Large intestine (tissue), 3 donors: ENCODE results near the gene RPL32. TPM values are rescaled to one million over a fixed set of nuclear protein-coding genes. Genes with fewer than 3 reads are reported as not detected.
"Not testable (repeated sequence)": the region's sequence is repeated elsewhere in the genome, so short reads cannot be mapped to it uniquely, and the experiment has no call there.

Experiments
- DNase-seq, 2 donors: peaks; one replicate each; pipeline versions ENCODE4 v3.0.0 to v3.0.0-alpha.2; 2013
- H3K27ac ChIP-seq: one replicate; pipeline ENCODE4 v1.5.1; 2013; ENCODE audit warnings: low read length
- H3K27me3 ChIP-seq: 2 replicates; pipeline ENCODE4 v1.6.1; 2013; ENCODE audit warnings: low read length; ENCODE audit not compliant: control insufficient read depth, insufficient read depth
- H3K36me3 ChIP-seq: 2 replicates; pipeline ENCODE4 v1.6.1; 2013; ENCODE audit warnings: low read length; ENCODE audit not compliant: control insufficient read depth, insufficient read depth
- H3K4me1 ChIP-seq: one replicate; pipeline ENCODE4 v1.6.1; 2013; ENCODE audit warnings: low read length; ENCODE audit not compliant: control insufficient read depth, insufficient read depth
- H3K4me3 ChIP-seq: one replicate; pipeline ENCODE4 v1.5.1; 2013; ENCODE audit warnings: low read length
- H3K9me3 ChIP-seq: one replicate; pipeline ENCODE4 v1.6.1; 2013; ENCODE audit warnings: mild to moderate bottlenecking, low read depth, low read length, moderate library complexity; ENCODE audit not compliant: control insufficient read depth
- WGBS: methylation state at CpG from one replicate; pipeline ENCODE4 v1.1.5; 2013; ENCODE audit warnings: low lambda C conversion rate; ENCODE audit not compliant: insufficient coverage; 5-methylcytosine and 5-hydroxymethylcytosine counted together
- polyA plus RNA-seq: library from polyadenylated mRNA; unstranded; fragments of 120-200 nt; gene quantifications from one replicate; pipeline ENCODE4 v1.2.1, GENCODE V29; 2013

RPL32 gene
- polyA plus RNA-seq, 1 donor: 2,636 TPM

GRCh38 chr3:12884186-12884680 is 42.9 kb upstream of the RPL32 start:
- WGBS: 90% methylated on average over 2 of the region's 15 CpGs
- H3K4me3 ChIP-seq: no peak overlapping the region
- no peaks in the 10 kb centered on the region for H3K9me3 ChIP-seq
- no peak for DNase-seq
- peaks cover 11% of the 10 kb centered on the region for H3K27me3 ChIP-seq
- H3K27ac ChIP-seq: no peak overlapping the region
- H3K4me1 ChIP-seq: no peaks in the 10 kb centered on the region
- H3K36me3 ChIP-seq: no peaks in the 10 kb centered on the region

- Histone ChIP-seq H3K4me3 (no peak overlapping the region), H3K4me1 (no peaks in the 10 kb centered on the region), H3K36me3 (no peaks in the 10 kb centered on the region), H3K27ac (no peak overlapping the region), H3K9me3 (no peaks in the 10 kb centered on the region), H3K27me3 (peaks cover 11% of the 10 kb centered on the region)
- WGBS: no CpG with 5 or more reads among the region's 62 CpGs
- DNase-seq: no peak
Observed at GRCh38 chr3:12882336-12883310, 41.3 kb upstream of the RPL32 start.

GRCh38 chr3:12881858-12882257 is 40.5 kb upstream of the RPL32 start:
- H3K4me3 ChIP-seq, H3K27ac ChIP-seq, H3K9me3 ChIP-seq, DNase-seq, H3K36me3 ChIP-seq, H3K27me3 ChIP-seq, H3K4me1 ChIP-seq: not testable (repeated sequence)
- WGBS: no CpG with 5 or more reads among the region's 12 CpGs

GRCh38 chr3:12879191-12879815 is 37.9 kb upstream of the RPL32 start:
- Histone ChIP-seq H3K27me3 (no peaks in the 10 kb centered on the region), H3K27ac (no peak overlapping the region), H3K36me3 (no peaks in the 10 kb centered on the region), H3K4me1 (peaks cover 4% of the 10 kb centered on the region), H3K4me3 (no peak overlapping the region), H3K9me3 (no peaks in the 10 kb centered on the region)
- DNase-seq: no peak
- no CpG with 5 or more reads among the region's 5 CpGs for WGBS

GRCh38 chr3:12878758-12879157 is 37.4 kb upstream of the RPL32 start:
- not testable (repeated sequence) for H3K4me1 ChIP-seq, H3K9me3 ChIP-seq, H3K36me3 ChIP-seq, DNase-seq, H3K27ac ChIP-seq, H3K4me3 ChIP-seq, H3K27me3 ChIP-seq
- WGBS: no CpG with 5 or more reads among the region's 2 CpGs

- Histone ChIP-seq H3K36me3 (no peaks in the 10 kb centered on the region), H3K9me3 (no peaks in the 10 kb centered on the region), H3K4me3 (no peak overlapping the region), H3K4me1 (peaks cover 4% of the 10 kb centered on the region), H3K27ac (no peak overlapping the region), H3K27me3 (no peaks in the 10 kb centered on the region)
- DNase-seq: no peak
- no CpG with 5 or more reads among the region's 2 CpGs for WGBS
Observed at GRCh38 chr3:12878141-12878574, 36.8 kb upstream of the RPL32 start.

- 86% methylated on average over 3 of the region's 7 CpGs for WGBS
Observed at GRCh38 chr3:12877040-12877439, 35.7 kb upstream of the RPL32 start.

GRCh38 chr3:12875857-12876836 is 34.8 kb upstream of the RPL32 start:
- WGBS: no CpG with 5 or more reads among the region's 60 CpGs
- no peaks in the 10 kb centered on the region for H3K9me3 ChIP-seq
- H3K27me3 ChIP-seq: no peaks in the 10 kb centered on the region
- H3K4me3 ChIP-seq: no peak overlapping the region
- H3K4me1 ChIP-seq: peaks cover 4% of the 10 kb centered on the region
- DNase-seq: peak in 1 of 2 donors; percentile 28
- no peak overlapping the region for H3K27ac ChIP-seq
- no peaks in the 10 kb centered on the region for H3K36me3 ChIP-seq

More at GRCh38 chr3:12877040-12877439, 35.7 kb upstream of the RPL32 start:
- no peaks in the 10 kb centered on the region for H3K36me3 ChIP-seq
- H3K4me1 ChIP-seq: peaks cover 4% of the 10 kb centered on the region
- no peak for DNase-seq
- H3K4me3 ChIP-seq: no peak overlapping the region
- no peaks in the 10 kb centered on the region for H3K9me3 ChIP-seq
- no peaks in the 10 kb centered on the region for H3K27me3 ChIP-seq
- H3K27ac ChIP-seq: no peak overlapping the region

GRCh38 chr3:12871404-12871983 is 30.1 kb upstream of the RPL32 start:
- 61% methylated on average over 4 of the region's 12 CpGs for WGBS
- H3K27me3 ChIP-seq: peaks cover 23% of the 10 kb centered on the region
- H3K27ac ChIP-seq: no peak overlapping the region
- peaks cover 14% of the 10 kb centered on the region for H3K4me1 ChIP-seq
- H3K9me3 ChIP-seq: no peaks in the 10 kb centered on the region
- DNase-seq: no peak
- no peak overlapping the region for H3K4me3 ChIP-seq
- no peaks in the 10 kb centered on the region for H3K36me3 ChIP-seq
